ENCODE results near the gene RSBN1. TPM values are rescaled to one million over a fixed set of nuclear protein-coding genes. Genes with fewer than 3 reads are reported as not detected.

RSBN1 gene
- total RNA-seq, 1 donor from 2014 or later, result 21.0 TPM

DNA sequence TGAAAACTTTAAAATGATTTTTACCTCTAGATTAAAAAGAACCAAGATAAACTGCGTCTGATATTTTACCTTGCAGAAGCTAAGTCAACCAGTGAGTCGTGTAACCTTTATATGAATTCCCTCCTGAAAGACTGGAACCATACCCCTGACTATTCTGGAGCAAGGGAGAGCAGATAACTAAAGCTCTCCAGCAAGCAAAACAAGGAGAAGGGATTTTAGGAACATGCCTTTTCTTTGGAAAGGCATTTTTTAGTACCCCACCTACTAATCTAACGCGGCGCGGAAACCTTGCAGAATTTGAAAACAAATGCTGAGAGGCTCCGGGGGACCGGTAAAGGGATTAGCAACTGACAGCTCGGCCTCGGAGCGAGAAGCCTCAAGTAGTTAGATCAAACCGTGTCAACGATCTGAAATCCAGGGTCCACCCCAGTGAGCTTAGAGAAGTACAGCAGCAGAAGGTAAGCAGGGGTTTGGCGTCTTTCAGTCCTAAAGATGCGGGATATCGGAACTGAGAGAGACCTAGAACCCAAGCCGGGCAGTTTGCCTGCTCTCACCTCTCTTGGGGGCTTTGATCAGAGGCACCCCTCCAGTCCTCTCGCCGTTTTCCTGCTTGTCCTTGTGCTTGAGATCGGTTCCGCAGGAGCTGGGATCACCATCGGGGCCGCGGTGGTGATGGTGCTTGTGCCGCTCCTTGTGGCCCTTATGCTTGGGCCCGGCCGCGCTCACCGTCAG lies 954 bp downstream of the RSBN1 start:
- TF ChIP-seq, protein P1, sequence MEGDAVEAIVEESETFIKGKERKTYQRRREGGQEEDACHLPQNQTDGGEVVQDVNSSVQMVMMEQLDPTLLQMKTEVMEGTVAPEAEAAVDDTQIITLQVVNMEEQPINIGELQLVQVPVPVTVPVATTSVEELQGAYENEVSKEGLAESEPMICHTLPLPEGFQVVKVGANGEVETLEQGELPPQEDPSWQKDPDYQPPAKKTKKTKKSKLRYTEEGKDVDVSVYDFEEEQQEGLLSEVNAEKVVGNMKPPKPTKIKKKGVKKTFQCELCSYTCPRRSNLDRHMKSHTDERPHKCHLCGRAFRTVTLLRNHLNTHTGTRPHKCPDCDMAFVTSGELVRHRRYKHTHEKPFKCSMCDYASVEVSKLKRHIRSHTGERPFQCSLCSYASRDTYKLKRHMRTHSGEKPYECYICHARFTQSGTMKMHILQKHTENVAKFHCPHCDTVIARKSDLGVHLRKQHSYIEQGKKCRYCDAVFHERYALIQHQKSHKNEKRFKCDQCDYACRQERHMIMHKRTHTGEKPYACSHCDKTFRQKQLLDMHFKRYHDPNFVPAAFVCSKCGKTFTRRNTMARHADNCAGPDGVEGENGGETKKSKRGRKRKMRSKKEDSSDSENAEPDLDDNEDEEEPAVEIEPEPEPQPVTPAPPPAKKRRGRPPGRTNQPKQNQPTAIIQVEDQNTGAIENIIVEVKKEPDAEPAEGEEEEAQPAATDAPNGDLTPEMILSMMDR (IDR thresholded peaks at IDR 0.05), result no peak

DNA sequence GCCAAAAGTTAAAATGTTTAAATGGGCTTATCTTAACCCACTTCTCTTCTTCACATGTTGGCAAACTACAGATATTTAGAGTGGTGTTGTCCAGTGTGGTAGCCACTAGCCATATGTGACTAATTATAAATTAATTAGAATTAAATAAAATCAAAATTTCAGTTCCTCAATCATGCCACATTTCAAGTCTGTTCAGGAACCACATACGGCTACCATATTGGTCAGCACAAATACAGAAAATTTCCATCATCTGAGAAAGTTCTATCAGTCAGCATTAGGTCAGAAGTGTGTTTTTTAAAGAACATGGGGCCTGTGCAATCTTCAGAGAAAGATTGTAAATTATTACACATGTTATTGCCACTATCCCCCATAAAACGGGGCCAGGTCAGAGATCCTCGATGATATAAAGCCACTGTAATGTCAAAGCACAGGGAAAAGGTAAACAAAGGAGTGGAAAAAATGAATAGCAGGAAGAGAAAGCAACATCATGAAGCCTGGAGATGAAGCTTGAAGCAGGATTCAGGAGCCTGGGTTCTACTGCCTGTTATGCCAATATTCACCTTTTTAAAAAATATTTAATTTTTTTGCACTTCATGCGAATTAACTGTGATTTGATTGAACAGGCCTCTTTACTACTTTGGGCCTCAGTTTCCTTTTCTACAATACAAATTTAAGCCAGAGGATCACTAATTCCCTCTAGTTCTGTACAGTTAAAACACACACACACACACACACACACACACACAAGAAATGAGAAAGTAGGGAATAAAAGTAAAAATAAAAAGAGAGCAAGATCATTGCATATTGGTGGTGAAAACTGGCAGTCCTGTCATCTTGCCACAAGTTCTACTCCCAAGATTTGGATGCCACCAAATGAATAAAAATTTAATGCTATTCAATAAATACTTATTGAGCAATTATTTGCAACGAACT lies 2.3 kb downstream of the RSBN1 start:
- DNase-seq, result no peak
- Histone ChIP-seq H3K4me1 (peaks cover 33% of the 10 kb centered on the region), H3K4me3 (peak overlapping the region; percentile 91), H3K27me3 (ENCODE audit: low read depth) (no peaks in the 10 kb centered on the region), H3K27ac (no peak overlapping the region), H3K9me3 (no peaks in the 10 kb centered on the region), H3K36me3 (no peaks in the 10 kb centered on the region)
- ATAC-seq, result no peak
- intact Hi-C loops (cut with DNase I), result no loop called here
- TF ChIP-seq, protein P1 (IDR thresholded peaks at IDR 0.05), result no peak

More for the DNA sequence above, 954 bp downstream of the RSBN1 start:
- H3K36me3 ChIP-seq, result no peaks in the 10 kb centered on the region
- peak overlapping the region; percentile 97 for H3K27ac ChIP-seq
- no peaks in the 10 kb centered on the region for H3K27me3 ChIP-seq (ENCODE audit: low read depth)
- ATAC-seq, result peak; percentile 74 to 76
- intact Hi-C loops (cut with DNase I), result no loop called here
- H3K9me3 ChIP-seq, result no peaks in the 10 kb centered on the region
- peak overlapping the region; percentile 91 for H3K4me3 ChIP-seq
- peaks cover 31% of the 10 kb centered on the region for H3K4me1 ChIP-seq
- DNase-seq, result peak; percentile 50

GRCh38 chr1:113808450-113809195 lies 3.7 kb downstream of the RSBN1 start:
- intact Hi-C loops (cut with DNase I), result no loop called here
- Histone ChIP-seq H3K36me3 (no peaks in the 10 kb centered on the region), H3K4me3 (no peak overlapping the region), H3K27me3 (ENCODE audit: low read depth) (no peaks in the 10 kb centered on the region), H3K9me3 (no peaks in the 10 kb centered on the region), H3K27ac (peak overlapping the region; percentile 7), H3K4me1 (peaks cover 46% of the 10 kb centered on the region)
- DNase-seq (no peak), ATAC-seq (no peak)
- TF ChIP-seq, protein P1 (IDR thresholded peaks at IDR 0.05), result no peak

- Histone ChIP-seq H3K27ac (no peak overlapping the region), H3K27me3 (ENCODE audit: low read depth) (no peaks in the 10 kb centered on the region), H3K9me3 (no peaks in the 10 kb centered on the region), H3K36me3 (no peaks in the 10 kb centered on the region), H3K4me3 (no peak overlapping the region), H3K4me1 (peaks cover 58% of the 10 kb centered on the region)
- TF ChIP-seq, protein P1 (IDR thresholded peaks at IDR 0.05), result no peak
- intact Hi-C loops (cut with DNase I), result no loop called here
- DNase-seq (no peak), ATAC-seq (no peak)
These were observed 6.6 kb downstream of the RSBN1 start for GRCh38 chr1:113805639-113806038.

DNA sequence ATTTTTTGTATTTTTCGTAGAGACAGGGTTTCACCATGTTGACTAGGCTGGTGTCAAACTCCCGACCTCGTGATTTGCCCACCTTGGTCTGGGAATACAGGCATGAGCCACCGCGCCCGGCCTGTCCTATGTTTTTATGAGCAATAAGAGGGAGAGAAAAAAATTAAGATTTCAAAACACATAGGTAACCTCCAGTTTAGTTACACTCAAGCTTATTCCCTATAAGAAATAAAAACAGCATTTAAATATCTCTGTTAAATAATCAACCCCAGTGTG lies 7.1 kb downstream of the RSBN1 start:
- TF ChIP-seq, protein P1 (IDR thresholded peaks at IDR 0.05), result no peak
- intact Hi-C loops (cut with DNase I), result no loop called here
- no peaks in the 10 kb centered on the region for H3K27me3 ChIP-seq (ENCODE audit: low read depth)
- no peaks in the 10 kb centered on the region for H3K9me3 ChIP-seq
- no peaks in the 10 kb centered on the region for H3K36me3 ChIP-seq
- H3K27ac ChIP-seq, result no peak overlapping the region
- DNase-seq (no peak), ATAC-seq (no peak)
- peaks cover 58% of the 10 kb centered on the region for H3K4me1 ChIP-seq
- H3K4me3 ChIP-seq, result no peak overlapping the region
